PC-9 (cell line): ENCODE measurements around the gene VLDLR. TPM values are rescaled to one million over a fixed set of nuclear protein-coding genes. Genes with fewer than 3 reads are reported as not detected.

ENCODE experiments used
- BruUV-seq: library from RNA; stranded (reverse); fragments of 400-500 nt; replicated peaks from 2 replicates; lab custom pipeline; 2021; lab: Mats Ljungman, UMichigan
- CTCF ChIA-PET: fragments of 300-600 bp; sonication (Branson Sonifier 250); formaldehyde crosslinking; loops from one replicate; lab custom pipeline; 2022; ENCODE audit warnings: antibody characterized with exemption; lab: Charles Lee
- POLR2A ChIA-PET: fragments of 300-600 bp; sonication (Branson Sonifier 250); formaldehyde crosslinking; loops from one replicate; lab custom pipeline; 2022; ENCODE audit warnings: antibody characterized with exemption; ENCODE audit not compliant: unreplicated experiment; lab: Charles Lee
- DNase-seq, 2 experiments: peaks; one replicate each; pipeline versions ENCODE4 v3.0.0 to v3.0.0-alpha.2; 2015 to 2022; ENCODE audit warnings: mixed read lengths in 1 of 2
- H2AFZ ChIP-seq: fragments of 200-600 bp; sonication (generic); 2 replicates; pipeline ENCODE4 v1.8.1; 2017; ENCODE audit warnings: antibody characterized with exemption
- H3F3A ChIP-seq: fragments of 200-600 bp; sonication (generic); 2 replicates; pipeline ENCODE4 v1.8.1; 2017; ENCODE audit warnings: antibody characterized with exemption, mild to moderate bottlenecking, low read depth; ENCODE audit not compliant: insufficient read depth
- H3K27ac ChIP-seq: fragments of 200-600 bp; sonication (generic); 2 replicates; pipeline ENCODE4 v1.6.1; 2016; ENCODE audit warnings: mixed run types
- H3K27me3 ChIP-seq: fragments of 200-600 bp; sonication (generic); 2 replicates; pipeline ENCODE4 v1.6.1; 2016; ENCODE audit warnings: low read depth, mixed run types; ENCODE audit not compliant: insufficient read depth
- H3K36me3 ChIP-seq: fragments of 200-600 bp; sonication (generic); 2 replicates; pipeline ENCODE4 v1.6.1; 2016; ENCODE audit warnings: low read depth, mixed run types
- H3K4me1 ChIP-seq: fragments of 200-600 bp; sonication (generic); replicated peaks from 2 replicates; pipeline ENCODE4 v1.6.1; 2016; ENCODE audit warnings: mixed run types; ENCODE audit not compliant: insufficient read depth
- H3K4me2 ChIP-seq: fragments of 200-600 bp; sonication (generic); 2 replicates; pipeline ENCODE4 v1.6.1; 2017; ENCODE audit warnings: mixed run types
- H3K4me3 ChIP-seq: fragments of 200-600 bp; sonication (generic); 2 replicates; pipeline ENCODE4 v1.6.1; 2016; ENCODE audit warnings: mixed run types
- H3K79me2 ChIP-seq: fragments of 200-600 bp; sonication (generic); 2 replicates; pipeline ENCODE4 v1.6.1; 2017; ENCODE audit warnings: low read depth, mixed run types
- H3K9me2 ChIP-seq: fragments of 200-600 bp; sonication (generic); 2 replicates; pipeline ENCODE4 v1.8.1; 2017; ENCODE audit warnings: mild to moderate bottlenecking; ENCODE audit not compliant: insufficient read depth
- H3K9me3 ChIP-seq: fragments of 200-600 bp; sonication (generic); 2 replicates; pipeline ENCODE4 v1.8.1; 2016; ENCODE audit warnings: low read depth; ENCODE audit not compliant: insufficient read depth
- H4K20me1 ChIP-seq: fragments of 200-600 bp; sonication (generic); 2 replicates; pipeline ENCODE4 v1.8.1; 2017; ENCODE audit not compliant: insufficient read depth
- EZH2 ChIP-seq: fragments of 200-600 bp; sonication (generic); IDR thresholded peaks from 2 replicates; pipeline ENCODE4 v1.8.0; 2017; ENCODE audit warnings: antibody characterized with exemption, low read depth
- intact Hi-C: fragments of 100-400 bp; cut with micrococcal nuclease; formaldehyde crosslinking; loops from one replicate; pipeline ENCODE4 v1.10.0; 2022; ENCODE audit not compliant: unreplicated experiment
- total RNA-seq: library from RNA; stranded (reverse); gene quantifications from 2 replicates; pipeline ENCODE4 v1.2.3, GENCODE V29; 2021
- TF ChIP-seq, protein P1 (sequence below): fragments of 200-600 bp; sonication (generic); conservative IDR thresholded peaks from 2 replicates; pipeline ENCODE4 v1.6.1; 2017; ENCODE audit warnings: mixed run types, antibody characterized with exemption, mild to moderate bottlenecking, moderate library complexity

VLDLR gene
- total RNA-seq, 1 experiment from 2014 or later = 8.1 TPM

- ChIA-PET CTCF (no interaction called here), POLR2A (no interaction called here)
- no peaks in the 10 kb centered on the region for H3K79me2 ChIP-seq
- no peak overlapping the region for H3K4me3 ChIP-seq
- TF ChIP-seq, protein P1, sequence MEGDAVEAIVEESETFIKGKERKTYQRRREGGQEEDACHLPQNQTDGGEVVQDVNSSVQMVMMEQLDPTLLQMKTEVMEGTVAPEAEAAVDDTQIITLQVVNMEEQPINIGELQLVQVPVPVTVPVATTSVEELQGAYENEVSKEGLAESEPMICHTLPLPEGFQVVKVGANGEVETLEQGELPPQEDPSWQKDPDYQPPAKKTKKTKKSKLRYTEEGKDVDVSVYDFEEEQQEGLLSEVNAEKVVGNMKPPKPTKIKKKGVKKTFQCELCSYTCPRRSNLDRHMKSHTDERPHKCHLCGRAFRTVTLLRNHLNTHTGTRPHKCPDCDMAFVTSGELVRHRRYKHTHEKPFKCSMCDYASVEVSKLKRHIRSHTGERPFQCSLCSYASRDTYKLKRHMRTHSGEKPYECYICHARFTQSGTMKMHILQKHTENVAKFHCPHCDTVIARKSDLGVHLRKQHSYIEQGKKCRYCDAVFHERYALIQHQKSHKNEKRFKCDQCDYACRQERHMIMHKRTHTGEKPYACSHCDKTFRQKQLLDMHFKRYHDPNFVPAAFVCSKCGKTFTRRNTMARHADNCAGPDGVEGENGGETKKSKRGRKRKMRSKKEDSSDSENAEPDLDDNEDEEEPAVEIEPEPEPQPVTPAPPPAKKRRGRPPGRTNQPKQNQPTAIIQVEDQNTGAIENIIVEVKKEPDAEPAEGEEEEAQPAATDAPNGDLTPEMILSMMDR = no peak
- no peak for TF ChIP-seq EZH2
- intact Hi-C loops = no loop called here
- no peak for DNase-seq
- no TSS peak for BruUV-seq
- H3K27me3 ChIP-seq = no peaks in the 10 kb centered on the region
- H3K27ac ChIP-seq = no peak overlapping the region
- H3K9me2 ChIP-seq = no peaks in the 10 kb centered on the region
- no peaks in the 10 kb centered on the region for H3K9me3 ChIP-seq
- H3K4me1 ChIP-seq = no peaks in the 10 kb centered on the region
- H2AFZ ChIP-seq = no peak overlapping the region
- no peaks in the 10 kb centered on the region for H4K20me1 ChIP-seq
- no peaks in the 10 kb centered on the region for H3K36me3 ChIP-seq
- no peak overlapping the region for H3K4me2 ChIP-seq
- no peaks in the 10 kb centered on the region for H3F3A ChIP-seq
These were observed 42.0 kb downstream of the VLDLR start for GRCh38 chr9:2663461-2664173.

- CTCF ChIA-PET = no interaction called here
These were observed 42.8 kb downstream of the VLDLR start for GRCh38 chr9:2664174-2665065.

GRCh38 chr9:2666569-2666968, 45.0 kb downstream of the VLDLR start:
- no TSS peak for BruUV-seq
- Histone ChIP-seq H3K27ac (no peak overlapping the region), H3K27me3 (no peaks in the 10 kb centered on the region), H3K79me2 (no peaks in the 10 kb centered on the region), H3K9me3 (no peaks in the 10 kb centered on the region), H3K4me1 (no peaks in the 10 kb centered on the region), H3F3A (no peaks in the 10 kb centered on the region), H3K36me3 (no peaks in the 10 kb centered on the region), H3K4me3 (no peak overlapping the region), H3K4me2 (no peak overlapping the region), H2AFZ (no peak overlapping the region), H4K20me1 (no peaks in the 10 kb centered on the region), H3K9me2 (no peaks in the 10 kb centered on the region)
- CTCF ChIA-PET = no interaction called here
- intact Hi-C loops = no loop called here
- no peak for DNase-seq
- POLR2A ChIA-PET = no interaction called here
- no peak for TF ChIP-seq EZH2

More at GRCh38 chr9:2664174-2665065, 42.8 kb downstream of the VLDLR start:
- Histone ChIP-seq H3K79me2 (no peaks in the 10 kb centered on the region), H2AFZ (no peak overlapping the region), H3K9me3 (no peaks in the 10 kb centered on the region), H3K36me3 (no peaks in the 10 kb centered on the region), H3K27ac (no peak overlapping the region), H3K9me2 (no peaks in the 10 kb centered on the region), H4K20me1 (no peaks in the 10 kb centered on the region), H3K27me3 (no peaks in the 10 kb centered on the region), H3K4me2 (no peak overlapping the region), H3K4me3 (no peak overlapping the region), H3K4me1 (no peaks in the 10 kb centered on the region), H3F3A (no peaks in the 10 kb centered on the region)
- POLR2A ChIA-PET = no interaction called here
- no peak for DNase-seq
- TF ChIP-seq, protein P1 = no peak
- no peak for TF ChIP-seq EZH2
- intact Hi-C loops = no loop called here
- no TSS peak for BruUV-seq
